GM10266 (cell line): ENCODE data around the gene RERE.

Source experiments
- DNase-seq: peaks from one replicate; pipeline ENCODE4 v3.0.0; 2012; ENCODE audit errors: extremely low spot score
- CTCF ChIP-seq: IDR thresholded peaks from 2 replicates; pipeline ENCODE4 v1.5.1; 2012; ENCODE audit warnings: mild to moderate bottlenecking, low read depth; ENCODE audit not compliant: control insufficient read depth, insufficient read depth; ENCODE audit errors: missing control alignments

The RERE gene

GRCh38 chr1:8641377-8641997, 176.0 kb downstream of the RERE start:
- TF ChIP-seq CTCF = no peak
- no peak for DNase-seq

- DNase-seq = no peak
- no peak for TF ChIP-seq CTCF
Measured at GRCh38 chr1:8640950-8641349, 176.5 kb downstream of the RERE start.

GRCh38 chr1:8639148-8639547, 178.3 kb downstream of the RERE start:
- TF ChIP-seq CTCF = no peak
- no peak for DNase-seq

- DNase-seq = no peak
- no peak for TF ChIP-seq CTCF
Measured at GRCh38 chr1:8633741-8634501, 183.5 kb downstream of the RERE start.

GRCh38 chr1:8632102-8632501, 185.3 kb downstream of the RERE start:
- TF ChIP-seq CTCF = no peak
- DNase-seq = no peak

GRCh38 chr1:8631163-8631562, 186.3 kb downstream of the RERE start:
- DNase-seq = no peak

More at GRCh38 chr1:8631163-8631562, 186.3 kb downstream of the RERE start:
- TF ChIP-seq CTCF = no peak
